ENCODE results near the gene SPTA1. TPM values are rescaled to one million over a fixed set of nuclear protein-coding genes. Genes with fewer than 3 reads are reported as not detected.

SPTA1 gene
- total RNA-seq, 4 donors from 2014 or later = 0.02 to 0.03 TPM; not detected in 2

GRCh38 chr1:158611916-158612315, 74.6 kb downstream of the SPTA1 start:
- in situ Hi-C loops (cut with MboI; ENCODE audit: low sequenced_read_pairs in 4 of 4) = no loop called here
- intact Hi-C loops (cut with DNase I; ENCODE audit: low total_unique reads) = no loop called here
- ATAC-seq (no peak), DNase-seq (no peak)
- no peak for TF ChIP-seq CTCF (IDR thresholded peaks at IDR 0.05 in 4 of 5, conservative IDR thresholded peaks at IDR 0.05 in 1 of 5)
- no peak for TF ChIP-seq POLR2A (IDR thresholded peaks at IDR 0.05)
- Histone ChIP-seq H3K27ac (no peak overlapping the region), H3K36me3 (no peaks in the 10 kb centered on the region), H3K27me3 (no peaks in the 10 kb centered on the region), H3K4me3 (no peak overlapping the region), H3K4me1 (no peaks in the 10 kb centered on the region), H3K9me3 (no peaks in the 10 kb centered on the region)

- Histone ChIP-seq H3K4me3 (no peak overlapping the region), H3K9me3 (no peaks in the 10 kb centered on the region), H3K27ac (no peak overlapping the region), H3K4me1 (no peaks in the 10 kb centered on the region), H3K27me3 (no peaks in the 10 kb centered on the region), H3K36me3 (no peaks in the 10 kb centered on the region)
- no peak for TF ChIP-seq POLR2A (IDR thresholded peaks at IDR 0.05)
- DNase-seq (no peak), ATAC-seq (no peak)
- intact Hi-C loops (cut with DNase I; ENCODE audit: low total_unique reads) (no loop called here), in situ Hi-C loops (cut with MboI; ENCODE audit: low sequenced_read_pairs in 4 of 4) (no loop called here)
Observed at GRCh38 chr1:158607296-158607695, 79.2 kb downstream of the SPTA1 start.

GRCh38 chr1:158604968-158605367, 81.5 kb downstream of the SPTA1 start, which contains the start of gene OR10Z1:
OR10Z1 (plus strand) TSS chr1:158605268; CDS start chr1:158606439, 1,171 bp downstream.
- H3K27ac ChIP-seq = no peak within 1 kb of the TSS

GRCh38 chr1:158600735-158601134, 85.8 kb downstream of the SPTA1 start:
- no peak for TF ChIP-seq POLR2A (IDR thresholded peaks at IDR 0.05)
- TF ChIP-seq CTCF (IDR thresholded peaks at IDR 0.05 in 4 of 5, conservative IDR thresholded peaks at IDR 0.05 in 1 of 5) = no peak
- Histone ChIP-seq H3K9me3 (no peaks in the 10 kb centered on the region), H3K4me1 (no peaks in the 10 kb centered on the region), H3K4me3 (no peak overlapping the region), H3K27me3 (no peaks in the 10 kb centered on the region), H3K27ac (no peak overlapping the region), H3K36me3 (no peaks in the 10 kb centered on the region)
- ATAC-seq (no peak), DNase-seq (no peak)
- intact Hi-C loops (cut with DNase I; ENCODE audit: low total_unique reads) (no loop called here), in situ Hi-C loops (cut with MboI; ENCODE audit: low sequenced_read_pairs in 4 of 4) (no loop called here)

More at GRCh38 chr1:158604968-158605367, 81.5 kb downstream of the SPTA1 start, which contains the start of gene OR10Z1:
- Histone ChIP-seq H3K27me3 (no peaks in the 10 kb centered on the region), H3K4me3 (no peak within 1 kb of the TSS), H3K36me3 (no peaks in the 10 kb centered on the region), H3K4me1 (no peaks in the 10 kb centered on the region), H3K9me3 (no peaks in the 10 kb centered on the region)
- intact Hi-C loops (cut with DNase I; ENCODE audit: low total_unique reads) = no loop called here
- no peak for ATAC-seq
- DNase-seq = no peak
- TF ChIP-seq POLR2A (IDR thresholded peaks at IDR 0.05) (no peak), CTCF (IDR thresholded peaks at IDR 0.05 in 4 of 5, conservative IDR thresholded peaks at IDR 0.05 in 1 of 5) (no peak)
- in situ Hi-C loops (cut with MboI; ENCODE audit: low sequenced_read_pairs in 4 of 4) = no loop called here

GRCh38 chr1:158586942-158587341, 99.6 kb downstream of the SPTA1 start:
- in situ Hi-C loops (cut with MboI; ENCODE audit: low sequenced_read_pairs in 4 of 4) (no loop called here), intact Hi-C loops (cut with DNase I; ENCODE audit: low total_unique reads) (no loop called here)
- Histone ChIP-seq H3K9me3 (no peaks in the 10 kb centered on the region), H3K27me3 (no peaks in the 10 kb centered on the region), H3K27ac (no peak overlapping the region), H3K4me3 (no peak overlapping the region), H3K36me3 (no peaks in the 10 kb centered on the region), H3K4me1 (no peaks in the 10 kb centered on the region)
- DNase-seq (no peak), ATAC-seq (no peak)
- TF ChIP-seq POLR2A (IDR thresholded peaks at IDR 0.05) (no peak), CTCF (IDR thresholded peaks at IDR 0.05 in 4 of 5, conservative IDR thresholded peaks at IDR 0.05 in 1 of 5) (no peak)
